Subcutaneous abdominal adipose tissue (tissue), 5 donors: Measurements from ENCODE around the gene TSPAN15.
A peak's percentile ranks its signal among the peaks of the same experiment; 100 is the strongest.

Experiments
- H3K27ac ChIP-seq: one replicate; pipeline ENCODE4 v1.7.0; 2013; ENCODE audit warnings: low read depth, mild to moderate bottlenecking, inconsistent platforms, low read length, moderate library complexity
- H3K27me3 ChIP-seq, 5 donors: one replicate each; pipeline ENCODE4 v1.7.0; 2013; ENCODE audit warnings: low read length in 5 of 5, inconsistent platforms in 1 of 5; ENCODE audit not compliant: control insufficient read depth in 5 of 5, insufficient read depth in 4 of 5
- H3K36me3 ChIP-seq, 5 donors: one replicate each; pipeline ENCODE4 v1.7.0; 2013; ENCODE audit warnings: low read length in 5 of 5; ENCODE audit not compliant: control insufficient read depth in 5 of 5, insufficient read depth in 5 of 5
- H3K4me1 ChIP-seq, 5 donors: one replicate each; pipeline ENCODE4 v1.7.0; 2013; ENCODE audit warnings: low read length in 5 of 5, mild to moderate bottlenecking in 3 of 5, moderate library complexity in 1 of 5; ENCODE audit not compliant: control insufficient read depth in 5 of 5, insufficient read depth in 5 of 5
- H3K4me3 ChIP-seq, 5 donors: one replicate each; pipeline ENCODE4 v1.7.0; 2013; ENCODE audit warnings: low read length in 5 of 5, low read depth in 1 of 5
- H3K9ac ChIP-seq, 5 donors: one replicate each; pipeline ENCODE4 v1.7.0; 2013; ENCODE audit warnings: low read length in 5 of 5, mild to moderate bottlenecking in 4 of 5, moderate library complexity in 3 of 5
- H3K9me3 ChIP-seq, 5 donors: one replicate each; pipeline ENCODE4 v1.7.0; 2013; ENCODE audit warnings: low read length in 5 of 5; ENCODE audit not compliant: control insufficient read depth in 5 of 5
- donor health status: healthy.
- donor health status: healthy.
- donor health status: healthy.
- donor health status: healthy.
- donor health status: healthy.

TSPAN15 gene

GRCh38 chr10:69408318-69409175 is 42.7 kb upstream of the TSPAN15 start:
- Histone ChIP-seq H3K9ac (peak overlapping the region in 4 of 5 donors; percentile 43 to 68 (median 60)), H3K27ac (peak overlapping the region; percentile 86), H3K27me3 (no peaks in the 10 kb centered on the region), H3K36me3 (no peaks in the 10 kb centered on the region), H3K4me3 (peak overlapping the region in 4 of 5 donors; percentile 11 to 56 (median 34)), H3K4me1 (peaks cover 5 to 41% (median 36%) of the 10 kb centered on the region in 5 donors), H3K9me3 (no peaks in the 10 kb centered on the region)

GRCh38 chr10:69409176-69409495 is 42.1 kb upstream of the TSPAN15 start:
- Histone ChIP-seq H3K27me3 (peaks cover 0 to 1% (median 0%) of the 10 kb centered on the region in 5 donors), H3K4me1 (peaks cover 5 to 41% (median 36%) of the 10 kb centered on the region in 5 donors), H3K4me3 (peak overlapping the region in 4 of 5 donors; percentile 11 to 56 (median 34)), H3K9me3 (no peaks in the 10 kb centered on the region), H3K27ac (peak overlapping the region; percentile 86), H3K36me3 (no peaks in the 10 kb centered on the region), H3K9ac (peak overlapping the region in 3 of 5 donors; percentile 33 to 68 (median 54))

- Histone ChIP-seq H3K27me3 (peaks cover 0 to 3% (median 0%) of the 10 kb centered on the region in 5 donors), H3K4me3 (no peak overlapping the region), H3K9me3 (no peaks in the 10 kb centered on the region), H3K4me1 (peaks cover 5 to 41% (median 36%) of the 10 kb centered on the region in 5 donors), H3K9ac (no peak overlapping the region), H3K36me3 (no peaks in the 10 kb centered on the region), H3K27ac (peak overlapping the region; percentile 3)
Observed at GRCh38 chr10:69409968-69410367, 41.3 kb upstream of the TSPAN15 start.

GRCh38 chr10:69410487-69410886 is 40.8 kb upstream of the TSPAN15 start:
- peaks cover 0 to 3% (median 0%) of the 10 kb centered on the region in 5 donors for H3K27me3 ChIP-seq
- no peaks in the 10 kb centered on the region for H3K9me3 ChIP-seq
- no peak overlapping the region for H3K9ac ChIP-seq
- H3K27ac ChIP-seq: peak overlapping the region; percentile 3
- H3K4me3 ChIP-seq: no peak overlapping the region
- H3K4me1 ChIP-seq: peaks cover 5 to 40% (median 35%) of the 10 kb centered on the region in 5 donors
- H3K36me3 ChIP-seq: no peaks in the 10 kb centered on the region

GRCh38 chr10:69411476-69411875 is 39.8 kb upstream of the TSPAN15 start:
- no peak overlapping the region for H3K4me3 ChIP-seq
- no peaks in the 10 kb centered on the region for H3K36me3 ChIP-seq
- H3K4me1 ChIP-seq: peaks cover 2 to 31% (median 25%) of the 10 kb centered on the region in 5 donors
- H3K9me3 ChIP-seq: no peaks in the 10 kb centered on the region
- peaks cover 0 to 3% (median 0%) of the 10 kb centered on the region in 5 donors for H3K27me3 ChIP-seq
- no peak overlapping the region for H3K9ac ChIP-seq
- peak overlapping the region; percentile 3 for H3K27ac ChIP-seq

GRCh38 chr10:69412232-69412790 is 39.0 kb upstream of the TSPAN15 start:
- Histone ChIP-seq H3K4me3 (no peak overlapping the region), H3K36me3 (no peaks in the 10 kb centered on the region), H3K27ac (no peak overlapping the region), H3K9ac (no peak overlapping the region), H3K4me1 (peaks cover 2 to 23% (median 17%) of the 10 kb centered on the region in 5 donors), H3K9me3 (no peaks in the 10 kb centered on the region), H3K27me3 (peaks cover 0 to 3% (median 0%) of the 10 kb centered on the region in 5 donors)

- Histone ChIP-seq H3K4me1 (peaks cover 0 to 13% (median 8%) of the 10 kb centered on the region in 5 donors), H3K36me3 (no peaks in the 10 kb centered on the region), H3K27me3 (peaks cover 0 to 3% (median 0%) of the 10 kb centered on the region in 5 donors), H3K9ac (no peak overlapping the region), H3K9me3 (no peaks in the 10 kb centered on the region), H3K4me3 (no peak overlapping the region), H3K27ac (no peak overlapping the region)
Observed at GRCh38 chr10:69413221-69413865, 37.9 kb upstream of the TSPAN15 start.

GRCh38 chr10:69414036-69415018 is 36.9 kb upstream of the TSPAN15 start:
- H3K9ac ChIP-seq: no peak overlapping the region
- H3K4me3 ChIP-seq: no peak overlapping the region
- H3K27me3 ChIP-seq: peaks cover 0 to 3% (median 0%) of the 10 kb centered on the region in 5 donors
- no peaks in the 10 kb centered on the region for H3K9me3 ChIP-seq
- no peaks in the 10 kb centered on the region for H3K36me3 ChIP-seq
- no peak overlapping the region for H3K27ac ChIP-seq
- H3K4me1 ChIP-seq: peaks cover 0 to 7% (median 2%) of the 10 kb centered on the region in 5 donors

GRCh38 chr10:69415049-69415448 is 36.2 kb upstream of the TSPAN15 start:
- no peak overlapping the region for H3K9ac ChIP-seq
- no peak overlapping the region for H3K4me3 ChIP-seq
- H3K4me1 ChIP-seq: peaks cover 0 to 5% (median 0%) of the 10 kb centered on the region in 5 donors
- H3K27me3 ChIP-seq: peaks cover 0 to 3% (median 0%) of the 10 kb centered on the region in 5 donors
- no peaks in the 10 kb centered on the region for H3K36me3 ChIP-seq
- H3K27ac ChIP-seq: no peak overlapping the region
- H3K9me3 ChIP-seq: no peaks in the 10 kb centered on the region
